HT-29 (cell line): ENCODE results near the gene STYXL1. TPM values are rescaled to one million over a fixed set of nuclear protein-coding genes. Genes with fewer than 3 reads are reported as not detected.
"Not testable (repeated sequence)": the region's sequence is repeated elsewhere in the genome, so short reads cannot be mapped to it uniquely, and the experiment has no call there.

Experiments used
- DNase-seq: peaks from one replicate; pipeline ENCODE4 v3.0.0-alpha.2; 2015; ENCODE audit warnings: low spot score
- total RNA-seq: library from RNA; depleted of rRNA; stranded (reverse); fragments of >200 nt; shearing (Covaris generic); gene quantifications from 2 replicates; pipeline ENCODE4 v1.2.3, GENCODE V29; 2014

The STYXL1 gene
- total RNA-seq, 1 experiment from 2014 or later: 38.3 TPM

DNA sequence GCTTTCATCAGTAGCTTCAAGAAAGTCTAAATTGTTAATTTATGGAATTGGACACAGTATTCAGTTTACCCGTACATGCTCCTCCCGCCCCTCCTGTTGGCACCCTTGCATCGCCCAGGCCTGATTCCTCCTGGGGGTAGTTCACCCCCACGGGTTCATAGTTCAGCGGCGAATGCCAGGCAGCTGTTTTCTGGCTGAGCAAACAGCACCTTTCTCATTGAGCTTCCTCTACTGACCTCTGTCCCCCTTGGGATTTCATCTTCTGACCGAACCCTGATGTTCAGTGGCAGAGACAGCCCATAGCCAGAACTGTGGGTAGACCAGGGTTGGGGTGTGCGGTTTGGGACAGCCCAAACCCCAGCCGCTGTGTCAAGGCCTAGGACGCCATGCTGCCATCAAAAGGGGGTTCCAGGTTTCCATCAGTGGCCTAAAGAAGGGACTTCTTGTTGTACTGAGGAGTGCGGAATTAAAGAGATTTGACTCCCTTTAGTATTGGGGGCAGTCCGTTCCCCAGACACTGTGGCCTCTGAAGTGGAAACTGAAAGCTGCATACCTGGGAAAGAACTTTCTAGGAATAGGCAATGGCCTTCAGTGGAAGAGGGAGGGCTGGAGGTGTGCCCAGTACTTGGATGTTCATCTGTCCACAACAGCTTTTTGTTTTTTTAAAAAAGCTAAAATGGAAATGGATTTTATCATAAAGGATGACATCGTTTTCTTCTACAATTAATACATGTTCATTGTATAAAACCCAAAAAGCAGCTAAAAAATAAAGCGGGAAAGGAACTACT, 19.1 kb upstream of the STYXL1 start:
- DNase-seq: no peak

DNA sequence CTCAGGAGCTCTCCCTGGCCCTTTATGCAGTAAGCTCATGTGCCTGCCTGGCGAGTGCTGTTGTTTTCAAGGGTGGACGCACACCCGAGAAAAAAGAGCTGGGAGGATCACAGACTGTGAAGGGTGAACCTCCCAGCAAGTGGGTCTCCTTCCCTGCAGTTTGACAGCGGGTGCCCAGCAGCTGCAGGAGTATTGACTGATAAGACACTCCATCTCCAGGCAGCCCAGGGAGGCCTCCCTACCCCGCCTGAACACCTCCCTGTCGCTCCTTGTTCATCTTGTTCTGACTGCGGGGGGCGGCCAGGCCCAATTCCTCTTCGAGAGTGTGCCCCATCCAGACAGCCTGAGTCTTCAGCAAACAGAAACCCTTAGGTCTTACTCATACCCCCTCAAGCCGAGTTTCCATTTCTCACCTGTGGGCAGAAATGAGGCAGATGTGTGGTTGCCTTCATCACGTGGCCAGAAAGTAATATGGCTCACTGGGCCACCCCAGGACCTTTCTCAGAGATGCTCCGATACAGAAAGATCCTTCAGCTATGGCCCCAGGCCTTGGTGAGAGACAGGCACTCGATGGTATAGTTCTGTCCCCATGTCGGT, 17.3 kb upstream of the STYXL1 start:
- DNase-seq: no peak

DNA sequence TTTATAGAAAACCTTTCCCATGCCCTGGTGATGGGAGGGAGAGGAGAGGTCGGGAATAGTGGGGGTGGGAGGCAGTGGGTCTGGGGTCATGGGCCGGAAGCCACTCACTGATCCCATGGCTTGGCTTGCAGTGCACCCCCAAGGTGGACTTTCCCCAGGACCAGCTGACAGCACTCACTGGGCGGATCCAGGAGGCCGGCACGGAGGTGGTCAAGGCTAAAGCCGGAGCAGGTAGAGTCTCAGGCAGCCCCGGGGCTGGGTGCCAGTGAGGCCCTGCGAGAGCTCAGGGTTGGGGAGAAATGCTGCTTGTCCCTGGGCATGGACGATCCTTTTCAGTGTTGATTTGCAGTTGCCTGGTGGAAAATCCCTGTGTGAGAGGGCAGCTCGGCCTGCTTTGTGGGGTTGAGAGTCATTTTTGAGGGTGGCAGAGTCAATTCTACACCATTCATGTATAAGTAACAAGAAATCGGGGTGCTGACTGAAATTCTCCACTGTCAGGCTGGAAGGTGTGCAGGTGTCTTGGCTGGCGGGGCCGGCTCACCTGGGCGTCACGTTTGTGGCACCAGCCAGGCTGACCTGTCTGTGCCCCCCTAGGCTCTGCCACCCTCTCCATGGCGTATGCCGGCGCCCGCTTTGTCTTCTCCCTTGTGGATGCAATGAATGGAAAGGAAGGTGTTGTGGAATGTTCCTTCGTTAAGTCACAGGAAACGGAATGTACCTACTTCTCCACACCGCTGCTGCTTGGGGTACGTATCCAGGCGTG, 16.6 kb upstream of the STYXL1 start:
- no peak for DNase-seq

DNA sequence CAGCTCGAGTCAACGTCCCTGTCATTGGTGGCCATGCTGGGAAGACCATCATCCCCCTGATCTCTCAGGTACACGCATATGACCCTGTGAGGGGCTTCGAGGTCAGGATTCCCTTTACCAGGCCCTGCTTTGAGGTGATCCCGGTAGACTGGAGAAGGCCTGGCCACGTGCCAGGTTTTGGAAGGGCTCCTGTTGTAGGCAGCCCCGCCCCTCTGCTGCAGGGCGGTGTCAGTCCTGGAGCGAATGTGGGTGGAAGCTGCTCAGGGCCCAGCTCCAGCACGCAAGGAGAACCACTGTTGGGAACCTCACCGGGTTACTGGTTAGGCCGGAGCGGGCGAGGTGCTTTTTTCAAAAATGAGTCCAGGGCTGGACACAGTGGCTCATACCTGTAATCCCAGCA, 15.7 kb upstream of the STYXL1 start:
- peak; percentile 90 for DNase-seq

DNA sequence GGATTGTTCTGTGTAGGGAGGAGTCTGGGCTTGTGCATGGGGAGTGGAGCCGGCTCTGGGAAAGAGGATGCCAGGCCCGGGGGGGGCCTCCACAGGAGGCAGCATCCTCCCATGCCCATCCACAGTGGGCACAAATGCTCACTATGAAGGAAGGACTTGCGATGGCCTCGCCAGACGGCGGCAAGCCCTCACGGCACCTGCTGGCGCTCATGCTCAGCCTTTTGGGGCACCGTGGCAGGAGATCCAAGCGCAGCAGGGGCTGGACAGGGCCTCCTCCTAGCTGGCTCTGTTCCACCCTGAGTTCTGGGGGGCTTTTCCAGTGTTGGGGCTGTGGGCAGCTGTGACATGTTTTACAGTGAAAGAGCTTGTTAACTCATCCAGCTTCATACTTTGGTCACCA, 15.3 kb upstream of the STYXL1 start:
- DNase-seq: no peak

DNA sequence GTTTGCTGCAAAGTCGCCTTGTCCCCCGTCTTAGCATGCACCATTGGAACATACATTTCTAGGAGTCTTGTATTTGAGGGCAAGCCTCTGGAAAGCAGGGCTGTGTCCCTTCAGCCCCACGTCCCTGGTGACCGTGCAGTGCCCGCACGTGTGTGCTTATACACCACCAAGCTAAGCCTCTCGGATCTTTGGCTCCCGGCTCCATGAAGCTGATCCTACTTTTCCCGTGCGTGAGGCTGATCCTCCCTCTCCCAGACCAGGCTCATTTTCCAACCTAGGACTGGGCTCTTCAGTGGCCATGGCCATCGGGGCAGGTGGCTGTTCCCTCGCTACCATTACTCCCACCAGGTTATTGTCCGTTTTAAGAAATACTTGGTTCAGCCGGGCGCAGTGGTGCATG, 14.5 kb upstream of the STYXL1 start:
- DNase-seq: no peak

DNA sequence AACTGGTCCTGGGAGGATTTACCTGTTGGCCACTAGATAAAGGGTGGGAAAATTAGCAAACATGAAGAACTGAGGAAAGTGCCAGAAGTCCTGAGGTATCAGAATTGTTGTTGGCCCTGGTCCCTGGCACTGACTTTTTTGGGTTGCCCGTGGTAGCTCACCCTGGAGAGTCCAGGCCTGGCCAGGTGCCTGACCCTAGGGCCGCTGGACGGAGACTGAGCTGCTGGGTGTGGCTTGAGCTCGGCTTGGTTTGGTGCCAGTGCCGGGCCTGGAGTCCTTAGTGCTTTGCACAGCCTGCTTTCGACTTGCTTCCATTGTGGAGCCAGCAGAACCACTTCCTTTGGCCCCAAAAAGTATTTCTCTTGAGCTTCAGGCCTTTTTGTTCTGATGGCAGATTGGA, 13.0 kb upstream of the STYXL1 start:
- no peak for DNase-seq

DNA sequence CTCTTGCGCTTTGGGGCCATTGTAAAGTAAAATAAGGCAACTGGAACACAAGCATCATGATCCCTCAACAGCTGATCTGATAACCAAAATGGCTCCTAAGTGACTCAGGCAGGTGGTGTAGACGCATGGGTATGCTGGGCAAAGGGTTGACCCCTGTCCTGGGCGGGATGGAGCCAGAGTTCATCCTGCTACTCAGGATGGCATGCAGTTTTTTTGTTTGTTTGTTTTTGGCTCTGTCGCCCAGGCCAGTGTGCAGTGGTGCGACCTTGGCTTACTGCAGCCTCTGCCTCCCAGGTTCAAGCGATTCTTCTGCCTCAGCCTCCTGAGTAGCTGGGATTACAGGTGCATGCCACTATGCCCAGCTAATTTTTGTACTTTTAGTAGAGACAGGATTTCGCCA, 10.9 kb upstream of the STYXL1 start:
- not testable (repeated sequence) for DNase-seq

DNA sequence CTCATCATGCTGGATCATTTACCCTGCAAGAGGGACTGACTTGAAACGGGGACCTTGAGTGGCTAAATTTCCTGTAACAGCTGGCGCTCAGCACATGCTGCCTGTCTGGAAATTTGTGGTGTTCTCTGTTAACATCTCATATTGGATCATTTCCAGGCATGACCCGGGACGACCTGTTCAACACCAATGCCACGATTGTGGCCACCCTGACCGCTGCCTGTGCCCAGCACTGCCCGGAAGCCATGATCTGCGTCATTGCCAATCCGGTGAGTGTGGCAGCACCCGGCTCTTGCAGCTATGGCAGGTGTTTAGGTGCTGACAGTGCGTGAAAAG, 10.0 kb upstream of the STYXL1 start:
- no peak for DNase-seq

DNA sequence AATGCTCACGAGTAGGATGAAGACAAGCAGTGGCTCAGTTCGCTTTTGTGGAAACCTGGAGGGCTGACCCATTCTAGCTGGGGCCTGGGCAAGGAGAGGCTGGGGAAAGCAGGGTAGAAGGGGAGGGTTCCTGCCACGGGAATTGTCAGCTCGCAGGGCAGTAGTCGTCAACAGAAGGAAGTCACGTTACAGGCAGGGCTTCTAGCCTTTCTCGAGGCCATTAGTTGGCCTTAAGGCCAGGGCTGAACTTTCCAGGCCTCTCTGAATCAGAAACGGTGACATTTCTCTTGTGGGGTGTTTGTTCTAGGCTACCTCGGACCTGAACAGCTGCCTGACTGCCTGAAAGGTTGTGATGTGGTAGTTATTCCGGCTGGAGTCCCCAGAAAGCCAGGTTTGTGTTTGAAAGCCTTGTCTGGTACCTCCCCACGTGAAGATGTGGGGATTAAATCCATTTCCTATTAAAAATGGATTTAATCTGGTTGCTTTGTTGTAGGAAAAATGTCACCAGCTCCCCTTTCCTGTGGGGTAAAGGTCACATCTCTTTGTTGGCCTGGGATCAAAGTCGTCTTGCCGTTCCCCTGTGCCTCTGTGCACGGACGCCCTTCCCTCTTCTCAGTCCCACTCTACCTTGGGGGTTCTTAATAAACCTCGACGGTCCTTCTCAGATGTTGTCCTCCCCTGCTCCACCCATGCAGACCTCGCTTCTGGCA, 9.5 kb upstream of the STYXL1 start:
- DNase-seq: no peak

DNA sequence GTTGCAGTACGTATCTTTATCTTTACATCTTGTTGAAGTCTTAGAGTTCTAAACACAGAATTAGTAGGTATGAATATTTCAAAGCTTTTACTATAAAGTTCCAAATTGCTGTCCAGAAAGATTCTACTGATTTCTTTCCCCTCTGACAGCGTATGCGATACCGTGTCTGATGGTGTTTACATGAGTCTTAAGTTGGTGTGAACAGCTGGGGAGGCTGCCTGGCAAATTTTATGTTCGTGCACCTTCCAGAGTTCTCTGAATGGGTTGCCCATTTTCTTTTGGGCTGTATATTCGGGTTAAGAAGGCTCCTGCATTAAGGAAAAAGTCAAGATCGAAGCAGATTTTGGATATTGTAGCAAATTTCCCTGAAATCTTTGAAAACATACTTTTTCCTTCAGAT, 8.4 kb upstream of the STYXL1 start:
- no peak for DNase-seq

DNA sequence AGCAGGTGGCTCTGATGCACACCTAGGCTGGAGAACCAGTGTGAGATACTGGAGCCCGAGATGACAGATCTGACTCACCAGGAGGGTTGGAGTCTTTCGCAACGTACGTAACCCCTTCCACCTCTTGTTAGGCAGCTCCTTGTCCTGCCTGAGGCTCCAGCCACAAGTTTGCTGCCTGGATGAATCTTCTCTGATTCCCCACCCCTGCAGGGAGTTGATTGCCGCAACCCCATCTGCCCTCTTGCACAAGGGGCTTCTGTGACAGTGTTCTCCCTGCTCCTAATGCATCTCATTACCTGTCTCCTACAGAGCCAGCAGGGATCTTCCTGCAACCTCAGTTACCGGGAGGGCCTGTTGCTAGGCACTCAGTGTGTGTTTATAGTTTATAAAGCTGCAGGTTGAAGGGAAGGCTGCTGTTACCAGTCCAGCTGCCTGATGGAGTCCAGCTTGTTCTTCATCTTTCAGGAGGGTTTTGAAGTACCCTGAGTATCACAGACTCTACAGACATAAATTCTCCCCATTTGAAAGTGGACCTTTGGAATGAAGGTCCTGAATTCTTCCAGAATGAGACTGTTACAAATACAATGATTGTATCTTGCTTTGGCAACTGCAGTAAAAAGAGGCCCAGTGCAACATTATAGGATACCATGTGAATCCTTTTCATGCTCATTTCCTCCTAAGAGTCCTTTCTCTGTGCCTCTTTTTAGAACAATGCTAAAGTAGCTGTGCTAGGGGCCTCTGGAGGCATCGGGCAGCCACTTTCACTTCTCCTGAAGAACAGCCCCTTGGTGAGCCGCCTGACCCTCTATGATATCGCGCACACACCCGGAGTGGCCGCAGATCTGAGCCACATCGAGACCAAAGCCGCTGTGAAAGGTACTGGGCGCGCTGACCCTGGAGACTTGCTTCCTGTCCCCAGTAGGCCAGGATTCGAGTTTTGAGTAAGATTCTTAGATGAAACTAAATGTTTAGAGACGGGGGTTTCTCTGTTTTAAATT, 6.6 kb upstream of the STYXL1 start:
- DNase-seq: peak; percentile 31

DNA sequence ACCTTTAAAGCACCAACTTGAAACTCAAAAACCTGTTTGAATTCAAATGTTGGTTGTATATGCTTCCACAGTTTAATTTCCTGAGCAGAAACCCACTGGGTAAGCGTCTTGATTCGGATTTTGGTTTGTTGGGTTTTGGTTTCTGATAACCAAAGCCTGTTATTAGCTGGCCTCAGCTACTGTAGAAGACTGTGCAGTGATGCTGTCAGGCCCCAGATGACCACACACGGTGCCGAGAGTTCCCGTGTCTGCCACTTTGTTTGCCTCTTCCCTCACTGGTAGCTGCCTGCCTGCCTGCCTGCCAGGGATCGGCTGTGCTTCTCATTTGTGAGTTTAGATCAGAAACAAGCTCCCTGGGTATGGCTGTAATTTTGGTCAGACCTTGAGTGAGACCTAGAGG, 5.7 kb upstream of the STYXL1 start:
- no peak for DNase-seq

DNA sequence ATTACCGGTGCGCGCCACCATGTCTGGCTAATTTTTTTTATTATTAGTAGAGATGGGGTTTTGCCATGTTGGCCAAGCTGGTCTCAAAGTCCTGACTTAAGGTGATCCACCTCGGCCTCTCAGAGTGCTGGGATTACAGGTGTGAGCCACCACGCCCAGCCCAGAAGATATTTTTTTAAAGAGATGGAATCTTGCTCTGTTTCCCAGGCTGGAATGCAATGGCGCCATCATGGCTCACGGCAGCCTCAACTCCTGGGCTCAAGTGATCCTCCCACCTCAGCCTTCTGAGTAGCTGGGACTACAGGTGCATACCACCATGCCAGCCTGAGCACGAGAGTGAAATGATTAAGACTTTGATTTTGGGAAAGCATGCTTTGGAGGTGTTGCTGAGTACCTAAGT, 4.9 kb upstream of the STYXL1 start:
- DNase-seq: not testable (repeated sequence)

DNA sequence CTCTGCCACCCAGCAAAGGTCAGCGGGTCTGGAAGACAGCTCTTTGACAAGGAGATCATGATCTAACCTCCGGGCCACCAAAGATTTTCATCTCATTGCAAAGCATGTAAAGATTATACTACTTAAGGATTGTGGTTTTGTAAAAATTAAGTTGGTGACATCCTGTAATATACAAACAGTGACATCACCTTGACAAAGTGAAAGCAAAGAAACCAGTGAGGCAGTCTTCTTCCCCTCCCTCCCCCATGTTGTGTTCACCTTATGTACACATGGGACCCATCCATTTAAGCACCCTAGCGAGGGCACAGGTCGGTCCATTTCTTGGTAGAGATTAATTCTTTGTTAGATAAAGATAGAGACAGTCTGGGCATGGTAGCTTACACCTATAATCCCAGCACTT, 4.0 kb upstream of the STYXL1 start:
- no peak for DNase-seq

DNA sequence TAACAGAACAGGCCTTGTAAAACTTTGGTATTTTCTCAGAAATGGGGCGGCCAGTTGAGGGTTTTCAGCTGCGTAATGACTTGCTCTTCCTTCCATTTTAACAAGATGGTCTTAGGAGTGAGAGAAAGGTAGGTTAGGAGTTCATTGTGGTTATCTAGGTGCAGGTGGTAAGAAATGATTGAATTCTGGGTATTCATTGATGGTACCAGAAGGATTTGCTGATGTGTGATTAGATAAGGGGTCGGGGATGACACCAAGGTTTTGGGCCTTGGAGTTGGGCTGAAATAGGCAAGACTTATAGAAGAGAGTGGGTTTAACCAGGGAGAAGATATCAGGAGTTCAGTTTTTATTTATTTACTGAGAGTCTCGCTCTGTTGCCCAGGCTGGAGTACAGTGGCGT, 2.7 kb upstream of the STYXL1 start:
- no peak for DNase-seq

DNA sequence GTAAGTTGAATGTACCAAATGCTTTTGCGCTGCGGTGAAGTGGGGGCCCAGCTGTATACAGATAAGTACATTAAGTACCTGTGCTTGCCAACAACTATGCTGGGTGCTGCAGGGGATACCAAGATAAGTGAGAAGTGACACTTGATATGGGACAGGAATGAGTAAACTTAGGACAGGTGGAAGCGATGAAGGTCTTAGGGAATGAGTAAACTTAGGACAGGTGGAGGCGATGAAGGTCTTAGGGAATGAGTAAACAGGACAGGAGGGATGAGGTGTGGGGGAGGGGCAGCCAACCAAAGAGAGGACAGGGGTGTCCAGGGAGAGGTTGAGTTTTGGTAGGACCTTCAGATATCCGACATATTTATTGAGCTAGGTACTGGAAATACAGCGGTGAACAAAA, 1.5 kb upstream of the STYXL1 start:
- DNase-seq: no peak

DNA sequence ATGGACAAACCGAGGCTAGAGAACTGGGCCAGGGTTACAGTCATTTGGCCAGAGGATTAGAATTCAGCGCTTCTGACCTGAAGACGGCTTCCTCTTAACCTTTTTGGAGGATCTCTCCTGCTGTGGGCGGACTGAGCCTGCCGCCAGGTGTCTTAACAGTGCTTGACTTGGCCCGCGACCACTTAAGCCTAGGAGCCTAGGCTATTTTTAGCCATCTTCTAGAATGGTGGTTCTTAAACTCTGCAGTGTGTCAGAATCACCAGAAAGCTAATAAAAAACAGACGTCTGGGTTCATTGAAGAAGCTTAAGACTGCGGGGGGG, 828 bp upstream of the STYXL1 start:
- DNase-seq: peak; percentile 54

DNA sequence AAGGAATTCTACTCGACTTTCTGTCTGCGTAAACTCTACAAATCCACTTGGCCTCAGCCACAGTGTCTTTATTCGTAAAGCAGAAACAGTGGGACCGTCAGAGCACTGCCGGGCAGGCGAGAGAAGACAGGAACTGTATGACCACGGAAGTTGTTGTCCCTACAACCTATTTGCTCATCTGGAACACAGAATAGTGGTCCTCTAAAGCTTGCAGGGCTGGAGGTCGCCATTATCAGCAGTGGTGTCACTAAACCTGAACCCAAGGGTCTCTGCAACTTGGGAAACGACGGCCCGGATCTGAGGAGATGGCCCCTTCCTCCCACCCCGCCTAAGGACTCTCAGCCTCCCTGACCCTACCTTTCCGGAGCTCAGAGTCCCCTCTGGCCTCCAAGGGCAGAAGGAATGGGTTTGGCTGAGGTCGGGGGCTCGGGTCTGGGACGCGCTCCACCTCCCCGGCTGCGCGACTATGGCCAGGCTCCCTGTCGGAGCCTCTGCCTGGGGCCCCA, 442 bp downstream of the STYXL1 start:
- DNase-seq: no peak

DNA sequence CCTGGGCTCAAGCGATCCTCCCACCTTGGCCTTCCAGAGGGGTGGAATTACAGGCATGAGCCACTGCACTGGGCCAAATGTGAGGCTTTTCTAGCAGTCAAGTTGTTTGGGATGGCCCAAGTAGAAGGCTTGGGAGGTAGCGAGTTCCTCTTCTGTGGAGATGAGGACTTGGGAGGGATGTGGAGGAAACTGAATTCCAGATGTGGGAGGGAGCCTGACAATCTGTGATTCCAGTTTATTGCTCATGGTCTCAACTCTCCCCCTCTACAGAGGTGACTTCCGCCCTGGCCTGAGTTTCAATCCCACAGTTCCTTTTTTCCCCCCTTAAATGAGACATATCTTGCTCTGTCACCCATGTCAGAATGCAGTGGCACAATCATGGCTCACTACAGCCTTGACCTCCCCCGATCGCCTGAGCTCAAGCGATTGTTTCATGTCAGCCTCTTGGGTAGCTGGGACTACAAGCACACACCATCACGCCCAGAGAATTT, 3.4 kb downstream of the STYXL1 start:
- no peak for DNase-seq

DNA sequence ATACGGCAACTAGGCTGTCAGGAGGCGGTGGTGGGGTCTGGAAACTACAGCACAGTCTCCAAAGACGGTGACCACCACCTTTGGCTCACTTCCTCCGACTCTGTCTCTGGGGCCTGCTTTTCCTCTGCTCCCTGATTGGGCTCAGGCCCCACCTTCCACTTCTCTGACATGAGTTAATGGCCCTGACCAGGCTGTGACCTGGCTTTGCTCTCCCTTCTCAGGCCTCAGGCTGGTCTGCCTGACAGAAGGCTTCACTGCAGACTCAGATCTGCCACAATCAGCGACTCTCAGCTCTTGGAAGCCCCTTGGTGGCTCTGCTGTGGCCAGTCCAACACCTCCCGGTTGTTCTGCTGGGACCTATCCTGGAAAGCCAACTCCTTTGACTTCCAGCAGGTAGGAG, 7.7 kb downstream of the STYXL1 start:
- no peak for DNase-seq
